HG03159 (cell line): ENCODE measurements around the gene ST6GALNAC4.
"Not testable (repeated sequence)": the region's sequence is repeated elsewhere in the genome, so short reads cannot be mapped to it uniquely, and the experiment has no call there.

Experiments used
- ATAC-seq: cut with Tn5 transposase; IDR thresholded peaks from one replicate; pipeline ENCODE4 v1.9.1; 2021; ENCODE audit warnings: mild to moderate bottlenecking, moderate library complexity; ENCODE audit not compliant: unreplicated experiment

ST6GALNAC4 gene

GRCh38 chr9:127895811-127896210 is 21.0 kb downstream of the ST6GALNAC4 start:
- ATAC-seq = no peak

GRCh38 chr9:127893392-127893791 is 23.4 kb downstream of the ST6GALNAC4 start:
- ATAC-seq = no peak

- ATAC-seq = no peak
These were observed 24.0 kb downstream of the ST6GALNAC4 start for GRCh38 chr9:127892831-127893230.

GRCh38 chr9:127890053-127890452 is 26.8 kb downstream of the ST6GALNAC4 start:
- ATAC-seq = no peak

- ATAC-seq = no peak
These were observed 29.0 kb downstream of the ST6GALNAC4 start for GRCh38 chr9:127887792-127888191.

- ATAC-seq = no peak
These were observed 30.4 kb downstream of the ST6GALNAC4 start for GRCh38 chr9:127886401-127886972.

GRCh38 chr9:127885508-127886281 is 31.1 kb downstream of the ST6GALNAC4 start:
- ATAC-seq = no peak

GRCh38 chr9:127884976-127885490 is 31.8 kb downstream of the ST6GALNAC4 start:
- ATAC-seq = no peak

GRCh38 chr9:127884427-127884911 is 32.4 kb downstream of the ST6GALNAC4 start:
- ATAC-seq = no peak

GRCh38 chr9:127883959-127884358 is 32.9 kb downstream of the ST6GALNAC4 start:
- ATAC-seq = no peak

GRCh38 chr9:127881715-127882114 is 35.1 kb downstream of the ST6GALNAC4 start:
- not testable (repeated sequence) for ATAC-seq

- ATAC-seq = no peak
These were observed 36.7 kb downstream of the ST6GALNAC4 start for GRCh38 chr9:127880143-127880542.

- ATAC-seq = no peak
These were observed 38.0 kb downstream of the ST6GALNAC4 start for GRCh38 chr9:127878652-127879390.

GRCh38 chr9:127878001-127878651 is 38.7 kb downstream of the ST6GALNAC4 start:
- no peak for ATAC-seq

- no peak for ATAC-seq
These were observed 39.3 kb downstream of the ST6GALNAC4 start, which contains the start of gene AK1 for GRCh38 chr9:127877566-127877998. Gene AK1, minus strand, starts transcription at chr9:127877675. Its CDS starts 3,058 bp downstream, at chr9:127874617.

- no peak for ATAC-seq
These were observed 39.9 kb downstream of the ST6GALNAC4 start for GRCh38 chr9:127876764-127877562.

- ATAC-seq = no peak
These were observed 40.6 kb downstream of the ST6GALNAC4 start for GRCh38 chr9:127876026-127876763.

GRCh38 chr9:127875306-127875966 is 41.4 kb downstream of the ST6GALNAC4 start:
- no peak for ATAC-seq
